Globus pallidus (tissue), 1 donor: ENCODE measurements around the gene LMTK3.
A peak's percentile ranks its signal among the peaks of the same experiment; 100 is the strongest.

ENCODE experiments used
- DNase-seq: peaks from one replicate; pipeline ENCODE4 v3.0.0-alpha.2; 2015; ENCODE audit warnings: low spot score

Gene LMTK3

GRCh38 chr19:48446579-48446978 lies 65.1 kb downstream of the LMTK3 start:
- DNase-seq = no peak

- peak; percentile 92 for DNase-seq
Measured at GRCh38 chr19:48445606-48446481, 65.8 kb downstream of the LMTK3 start, which contains the start of gene GRWD1. GRWD1 (plus strand) TSS chr19:48445983; CDS start chr19:48446006, 23 bp downstream.

- DNase-seq = no peak
Measured at GRCh38 chr19:48445256-48445605, 66.4 kb downstream of the LMTK3 start.

- no peak for DNase-seq
Measured at GRCh38 chr19:48444936-48445200, 66.8 kb downstream of the LMTK3 start.

GRCh38 chr19:48444129-48444935 lies 67.3 kb downstream of the LMTK3 start:
- no peak for DNase-seq

GRCh38 chr19:48443731-48444128 lies 67.9 kb downstream of the LMTK3 start:
- DNase-seq = no peak

GRCh38 chr19:48443256-48443655 lies 68.4 kb downstream of the LMTK3 start:
- DNase-seq = no peak

- DNase-seq = no peak
Measured at GRCh38 chr19:48442116-48443035, 69.3 kb downstream of the LMTK3 start.

- DNase-seq = no peak
Measured at GRCh38 chr19:48441360-48442050, 70.1 kb downstream of the LMTK3 start.

- DNase-seq = no peak
Measured at GRCh38 chr19:48436586-48436985, 75.0 kb downstream of the LMTK3 start.
